ENCODE results near the gene OGFOD2. TPM values are rescaled to one million over a fixed set of nuclear protein-coding genes. Genes with fewer than 3 reads are reported as not detected.

OGFOD2 gene
- total RNA-seq, 3 donors from 2014 or later (not counting 1 experiment from before 2014, with no cell fraction given): 16.6 to 23.7 (median 20.7) TPM

- H3K36me3 ChIP-seq (ENCODE audit: control insufficient read depth, insufficient read depth, low read length): no peaks in the 10 kb centered on the region
- no peaks in the 10 kb centered on the region for H3K27me3 Mint-ChIP-seq (ENCODE audit: low read depth in 2 of 2)
- H3K4me1 ChIP-seq (ENCODE audit: control insufficient read depth, insufficient read depth, low read length): no peaks in the 10 kb centered on the region
- H3K9me3 ChIP-seq (ENCODE audit: control insufficient read depth, insufficient read depth, low read length): no peaks in the 10 kb centered on the region
- no peak overlapping the region for H3K4me3 ChIP-seq (ENCODE audit: low read length)
- no peak overlapping the region for H3K4me3 Mint-ChIP-seq
- no peaks in the 10 kb centered on the region for H3K27me3 ChIP-seq (ENCODE audit: control insufficient read depth, insufficient read depth, low read length)
- H3K9me3 Mint-ChIP-seq: no peaks in the 10 kb centered on the region
- no peaks in the 10 kb centered on the region for H3K36me3 Mint-ChIP-seq
- H3K4me1 Mint-ChIP-seq: peaks cover 12 to 38% of the 10 kb centered on the region in 2 donors
- TF ChIP-seq, protein P1, sequence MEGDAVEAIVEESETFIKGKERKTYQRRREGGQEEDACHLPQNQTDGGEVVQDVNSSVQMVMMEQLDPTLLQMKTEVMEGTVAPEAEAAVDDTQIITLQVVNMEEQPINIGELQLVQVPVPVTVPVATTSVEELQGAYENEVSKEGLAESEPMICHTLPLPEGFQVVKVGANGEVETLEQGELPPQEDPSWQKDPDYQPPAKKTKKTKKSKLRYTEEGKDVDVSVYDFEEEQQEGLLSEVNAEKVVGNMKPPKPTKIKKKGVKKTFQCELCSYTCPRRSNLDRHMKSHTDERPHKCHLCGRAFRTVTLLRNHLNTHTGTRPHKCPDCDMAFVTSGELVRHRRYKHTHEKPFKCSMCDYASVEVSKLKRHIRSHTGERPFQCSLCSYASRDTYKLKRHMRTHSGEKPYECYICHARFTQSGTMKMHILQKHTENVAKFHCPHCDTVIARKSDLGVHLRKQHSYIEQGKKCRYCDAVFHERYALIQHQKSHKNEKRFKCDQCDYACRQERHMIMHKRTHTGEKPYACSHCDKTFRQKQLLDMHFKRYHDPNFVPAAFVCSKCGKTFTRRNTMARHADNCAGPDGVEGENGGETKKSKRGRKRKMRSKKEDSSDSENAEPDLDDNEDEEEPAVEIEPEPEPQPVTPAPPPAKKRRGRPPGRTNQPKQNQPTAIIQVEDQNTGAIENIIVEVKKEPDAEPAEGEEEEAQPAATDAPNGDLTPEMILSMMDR (IDR thresholded peaks at IDR 0.05): no peak
- peak overlapping the region in 1 of 2 donors; percentile 55 for H3K27ac Mint-ChIP-seq
- no peak overlapping the region for H3K27ac ChIP-seq (ENCODE audit: low read length)
- no peak for ATAC-seq
- 80% methylated on average over 1 of the region's 1 CpG for WGBS (ENCODE audit: insufficient coverage)
- intact Hi-C loops (cut with micrococcal nuclease): no loop called here
- no peak for DNase-seq
These were observed 42.7 kb downstream of the OGFOD2 start for GRCh38 chr12:123017753-123018152.

GRCh38 chr12:123019841-123020138 is 44.7 kb downstream of the OGFOD2 start:
- no peaks in the 10 kb centered on the region for H3K27me3 Mint-ChIP-seq (ENCODE audit: low read depth in 2 of 2)
- Histone ChIP-seq H3K27me3 (ENCODE audit: control insufficient read depth, insufficient read depth, low read length) (no peaks in the 10 kb centered on the region), H3K36me3 (ENCODE audit: control insufficient read depth, insufficient read depth, low read length) (no peaks in the 10 kb centered on the region), H3K9me3 (ENCODE audit: control insufficient read depth, insufficient read depth, low read length) (no peaks in the 10 kb centered on the region), H3K4me1 (ENCODE audit: control insufficient read depth, insufficient read depth, low read length) (no peaks in the 10 kb centered on the region), H3K27ac (ENCODE audit: low read length) (no peak overlapping the region), H3K4me3 (ENCODE audit: low read length) (no peak overlapping the region)
- no peak overlapping the region for H3K4me3 Mint-ChIP-seq
- peaks cover 21 to 44% of the 10 kb centered on the region in 2 donors for H3K4me1 Mint-ChIP-seq
- ATAC-seq: no peak
- TF ChIP-seq, protein P1 (IDR thresholded peaks at IDR 0.05): no peak
- H3K27ac Mint-ChIP-seq: peak overlapping the region; percentile 75
- DNase-seq: no peak
- H3K36me3 Mint-ChIP-seq: no peaks in the 10 kb centered on the region
- 79% methylated on average over 2 of the region's 2 CpGs for WGBS (ENCODE audit: insufficient coverage)
- H3K9me3 Mint-ChIP-seq: no peaks in the 10 kb centered on the region
- intact Hi-C loops (cut with micrococcal nuclease): no loop called here

- 94% methylated on average over 18 of the region's 18 CpGs for WGBS (ENCODE audit: insufficient coverage)
- Histone ChIP-seq H3K27ac (ENCODE audit: low read length) (no peak overlapping the region), H3K27me3 (ENCODE audit: control insufficient read depth, insufficient read depth, low read length) (no peaks in the 10 kb centered on the region), H3K4me3 (ENCODE audit: low read length) (no peak overlapping the region), H3K36me3 (ENCODE audit: control insufficient read depth, insufficient read depth, low read length) (peaks cover under 1% of the 10 kb centered on the region), H3K4me1 (ENCODE audit: control insufficient read depth, insufficient read depth, low read length) (no peaks in the 10 kb centered on the region), H3K9me3 (ENCODE audit: control insufficient read depth, insufficient read depth, low read length) (no peaks in the 10 kb centered on the region)
- DNase-seq: no peak
- Mint-ChIP-seq H3K27ac (no peak overlapping the region), H3K4me1 (peaks cover 21 to 36% of the 10 kb centered on the region in 2 donors), H3K9me3 (no peaks in the 10 kb centered on the region), H3K27me3 (ENCODE audit: low read depth in 2 of 2) (no peaks in the 10 kb centered on the region), H3K4me3 (no peak overlapping the region), H3K36me3 (no peaks in the 10 kb centered on the region)
- TF ChIP-seq, protein P1 (IDR thresholded peaks at IDR 0.05): no peak
- ATAC-seq: no peak
- intact Hi-C loops (cut with micrococcal nuclease): no loop called here
These were observed 46.9 kb downstream of the OGFOD2 start for GRCh38 chr12:123021688-123022604.

Data from natural killer cell (primary cell).